ENCODE measurements around the gene SSTR3.

The SSTR3 gene

GRCh38 chr22:37197451-37198257 is 14.6 kb downstream of the SSTR3 start:
- H3K36me3 ChIP-seq (ENCODE audit: insufficient read depth, low read length) = no peaks in the 10 kb centered on the region
- H3K4me3 ChIP-seq (ENCODE audit: low read length) = peak overlapping the region; percentile 68
- H3K9me3 ChIP-seq (ENCODE audit: low read length) = peaks cover 2% of the 10 kb centered on the region
- no peaks in the 10 kb centered on the region for H3K27me3 ChIP-seq (ENCODE audit: insufficient read depth, low read length)
- H2AFZ ChIP-seq (ENCODE audit: low read depth, low read length) = no peak overlapping the region
- H3K4me1 ChIP-seq (ENCODE audit: insufficient read depth, low read length) = peaks cover 8% of the 10 kb centered on the region

GRCh38 chr22:37196539-37197450 is 15.5 kb downstream of the SSTR3 start:
- Histone ChIP-seq H2AFZ (ENCODE audit: low read depth, low read length) (no peak overlapping the region), H3K9me3 (ENCODE audit: low read length) (peaks cover 2% of the 10 kb centered on the region), H3K4me3 (ENCODE audit: low read length) (no peak overlapping the region), H3K36me3 (ENCODE audit: insufficient read depth, low read length) (no peaks in the 10 kb centered on the region), H3K27me3 (ENCODE audit: insufficient read depth, low read length) (no peaks in the 10 kb centered on the region), H3K4me1 (ENCODE audit: insufficient read depth, low read length) (peaks cover 8% of the 10 kb centered on the region)

GRCh38 chr22:37195921-37196320 is 16.4 kb downstream of the SSTR3 start:
- H2AFZ ChIP-seq (ENCODE audit: low read depth, low read length) = no peak overlapping the region
- no peak overlapping the region for H3K4me3 ChIP-seq (ENCODE audit: low read length)
- H3K9me3 ChIP-seq (ENCODE audit: low read length) = peaks cover 2% of the 10 kb centered on the region
- no peaks in the 10 kb centered on the region for H3K36me3 ChIP-seq (ENCODE audit: insufficient read depth, low read length)
- no peaks in the 10 kb centered on the region for H3K27me3 ChIP-seq (ENCODE audit: insufficient read depth, low read length)
- H3K4me1 ChIP-seq (ENCODE audit: insufficient read depth, low read length) = peaks cover 8% of the 10 kb centered on the region

- Histone ChIP-seq H3K4me1 (ENCODE audit: insufficient read depth, low read length) (peaks cover 11% of the 10 kb centered on the region), H3K9me3 (ENCODE audit: low read length) (peaks cover 2% of the 10 kb centered on the region), H2AFZ (ENCODE audit: low read depth, low read length) (no peak overlapping the region), H3K4me3 (ENCODE audit: low read length) (no peak overlapping the region), H3K27me3 (ENCODE audit: insufficient read depth, low read length) (no peaks in the 10 kb centered on the region), H3K36me3 (ENCODE audit: insufficient read depth, low read length) (no peaks in the 10 kb centered on the region)
Observed at GRCh38 chr22:37194750-37195149, 17.5 kb downstream of the SSTR3 start.

- Histone ChIP-seq H3K4me3 (ENCODE audit: low read length) (no peak overlapping the region), H3K4me1 (ENCODE audit: insufficient read depth, low read length) (peaks cover 21% of the 10 kb centered on the region), H3K9me3 (ENCODE audit: low read length) (peaks cover 2% of the 10 kb centered on the region), H3K27me3 (ENCODE audit: insufficient read depth, low read length) (no peaks in the 10 kb centered on the region), H2AFZ (ENCODE audit: low read depth, low read length) (no peak overlapping the region), H3K36me3 (ENCODE audit: insufficient read depth, low read length) (no peaks in the 10 kb centered on the region)
Observed at GRCh38 chr22:37193629-37194191, 18.6 kb downstream of the SSTR3 start.

- no peaks in the 10 kb centered on the region for H3K36me3 ChIP-seq (ENCODE audit: insufficient read depth, low read length)
- no peak overlapping the region for H2AFZ ChIP-seq (ENCODE audit: low read depth, low read length)
- H3K4me3 ChIP-seq (ENCODE audit: low read length) = no peak overlapping the region
- peaks cover 2% of the 10 kb centered on the region for H3K9me3 ChIP-seq (ENCODE audit: low read length)
- H3K4me1 ChIP-seq (ENCODE audit: insufficient read depth, low read length) = peaks cover 21% of the 10 kb centered on the region
- no peaks in the 10 kb centered on the region for H3K27me3 ChIP-seq (ENCODE audit: insufficient read depth, low read length)
Observed at GRCh38 chr22:37192741-37193140, 19.5 kb downstream of the SSTR3 start.

- Histone ChIP-seq H2AFZ (ENCODE audit: low read depth, low read length) (no peak overlapping the region), H3K4me3 (ENCODE audit: low read length) (no peak overlapping the region), H3K27me3 (ENCODE audit: insufficient read depth, low read length) (no peaks in the 10 kb centered on the region), H3K4me1 (ENCODE audit: insufficient read depth, low read length) (peaks cover 26% of the 10 kb centered on the region), H3K9me3 (ENCODE audit: low read length) (peaks cover 2% of the 10 kb centered on the region), H3K36me3 (ENCODE audit: insufficient read depth, low read length) (no peaks in the 10 kb centered on the region)
Observed at GRCh38 chr22:37192204-37192603, 20.1 kb downstream of the SSTR3 start.

GRCh38 chr22:37190262-37190780 is 22.0 kb downstream of the SSTR3 start:
- Histone ChIP-seq H3K36me3 (ENCODE audit: insufficient read depth, low read length) (peaks cover 5% of the 10 kb centered on the region), H2AFZ (ENCODE audit: low read depth, low read length) (no peak overlapping the region), H3K4me1 (ENCODE audit: insufficient read depth, low read length) (peaks cover 28% of the 10 kb centered on the region), H3K4me3 (ENCODE audit: low read length) (no peak overlapping the region), H3K27me3 (ENCODE audit: insufficient read depth, low read length) (no peaks in the 10 kb centered on the region), H3K9me3 (ENCODE audit: low read length) (peaks cover 2% of the 10 kb centered on the region)

GRCh38 chr22:37188901-37189466 is 23.3 kb downstream of the SSTR3 start:
- Histone ChIP-seq H3K4me3 (ENCODE audit: low read length) (peak overlapping the region; percentile 74), H3K9me3 (ENCODE audit: low read length) (peaks cover 2% of the 10 kb centered on the region)

GRCh38 chr22:37187891-37188761 is 24.2 kb downstream of the SSTR3 start, which contains the start of gene C1QTNF6:
C1QTNF6 (minus strand) TSS chr22:37188247; CDS start chr22:37188213, 34 bp downstream.
- no peaks in the 10 kb centered on the region for H3K27me3 ChIP-seq (ENCODE audit: insufficient read depth, low read length)
- peak within 1 kb of the TSS; percentile 74 for H3K4me3 ChIP-seq (ENCODE audit: low read length)
- peak within 1 kb of the TSS; percentile 0 for H2AFZ ChIP-seq (ENCODE audit: low read depth, low read length)
- peaks cover 2% of the 10 kb centered on the region for H3K9me3 ChIP-seq (ENCODE audit: low read length)
- H3K4me1 ChIP-seq (ENCODE audit: insufficient read depth, low read length) = peaks cover 28% of the 10 kb centered on the region
- peaks cover 10% of the 10 kb centered on the region for H3K36me3 ChIP-seq (ENCODE audit: insufficient read depth, low read length)

More at GRCh38 chr22:37188901-37189466, 23.3 kb downstream of the SSTR3 start:
- Histone ChIP-seq H3K27me3 (ENCODE audit: insufficient read depth, low read length) (no peaks in the 10 kb centered on the region), H2AFZ (ENCODE audit: low read depth, low read length) (no peak overlapping the region), H3K36me3 (ENCODE audit: insufficient read depth, low read length) (peaks cover 10% of the 10 kb centered on the region), H3K4me1 (ENCODE audit: insufficient read depth, low read length) (peaks cover 28% of the 10 kb centered on the region)

GRCh38 chr22:37187552-37187890 is 24.8 kb downstream of the SSTR3 start:
- Histone ChIP-seq H3K9me3 (ENCODE audit: low read length) (no peaks in the 10 kb centered on the region), H3K4me3 (ENCODE audit: low read length) (peak overlapping the region; percentile 74), H3K4me1 (ENCODE audit: insufficient read depth, low read length) (peaks cover 28% of the 10 kb centered on the region), H2AFZ (ENCODE audit: low read depth, low read length) (peak overlapping the region; percentile 0), H3K27me3 (ENCODE audit: insufficient read depth, low read length) (no peaks in the 10 kb centered on the region), H3K36me3 (ENCODE audit: insufficient read depth, low read length) (peaks cover 10% of the 10 kb centered on the region)

GRCh38 chr22:37186997-37187522 is 25.2 kb downstream of the SSTR3 start:
- H3K9me3 ChIP-seq (ENCODE audit: low read length) = no peaks in the 10 kb centered on the region
- H3K4me1 ChIP-seq (ENCODE audit: insufficient read depth, low read length) = peaks cover 28% of the 10 kb centered on the region
- H3K27me3 ChIP-seq (ENCODE audit: insufficient read depth, low read length) = no peaks in the 10 kb centered on the region
- no peak overlapping the region for H2AFZ ChIP-seq (ENCODE audit: low read depth, low read length)
- H3K36me3 ChIP-seq (ENCODE audit: insufficient read depth, low read length) = peaks cover 13% of the 10 kb centered on the region
- peak overlapping the region; percentile 74 for H3K4me3 ChIP-seq (ENCODE audit: low read length)
